Gastrocnemius medialis (tissue), 4 donors: ENCODE data around the gene UBA6.

Experiments
- CTCF ChIP-seq, 5 experiments: fragments of 450-650 bp in 3 of 5; fragments of 200-600 bp in 2 of 5; sonication (generic) in 2 of 5; IDR thresholded peaks in 4 of 5; conservative IDR thresholded peaks in 1 of 5; 1 replicate in 4 of 5; 2 replicates in 1 of 5; pipeline ENCODE4 v1.5.1; 2016 to 2019; ENCODE audit warnings: antibody characterized with exemption in 5 of 5, mild to moderate bottlenecking in 3 of 5, moderate library complexity in 3 of 5
- POLR2A ChIP-seq, 2 donors: fragments of 450-650 bp; IDR thresholded peaks; one replicate each; pipeline ENCODE4 v1.6.1; 2017; ENCODE audit warnings: antibody characterized with exemption in 2 of 2, mild to moderate bottlenecking in 2 of 2, moderate library complexity in 2 of 2

- TF ChIP-seq POLR2A (IDR thresholded peaks at IDR 0.05) = no peak
- no peak for TF ChIP-seq CTCF (IDR thresholded peaks at IDR 0.05 in 4 of 5, conservative IDR thresholded peaks at IDR 0.05 in 1 of 5)
These were observed 130.4 kb downstream of the UBA6 start for GRCh38 chr4:67570537-67570936.
